Activated CD4-positive, alpha-beta T cell treated with anti-CD3 and anti-CD28 coated beads for 36 hours (primary cell): ENCODE results near the gene FAM20A. TPM values are rescaled to one million over a fixed set of nuclear protein-coding genes. Genes with fewer than 3 reads are reported as not detected.
"Not testable (repeated sequence)": the region's sequence is repeated elsewhere in the genome, so short reads cannot be mapped to it uniquely, and the experiment has no call there.

ENCODE experiments used
- ATAC-seq: fragments of 200-7000 bp; cut with Tn5 transposase; one replicate; pipeline ENCODE4 v1.10.0; 2021; ENCODE audit warnings: mild to moderate bottlenecking, moderate library complexity
- CTCF ChIA-PET: fragments of 350-600 bp; sonication (Branson Sonifier 250); formaldehyde crosslinking; loops from one replicate; lab custom pipeline; 2021; ENCODE audit warnings: antibody characterized with exemption; lab: Charles Lee
- POLR2A ChIA-PET: fragments of 350-600 bp; sonication (Branson Sonifier 250); formaldehyde crosslinking; loops from one replicate; lab custom pipeline; 2021; ENCODE audit warnings: antibody characterized with exemption, inconsistent platforms; lab: Charles Lee
- DNase-seq: peaks from one replicate; pipeline ENCODE4 v3.0.0-alpha.2; 2020
- H3K27ac Mint-ChIP-seq: one replicate; pipeline ENCODE4 v1.8.0; 2021; ENCODE audit warnings: mixed read lengths
- H3K27me3 Mint-ChIP-seq: one replicate; pipeline ENCODE4 v1.8.0; 2021; ENCODE audit warnings: mixed read lengths
- H3K36me3 Mint-ChIP-seq: one replicate; pipeline ENCODE4 v1.8.0; 2021; ENCODE audit warnings: low read depth, mixed read lengths
- H3K4me1 Mint-ChIP-seq: one replicate; pipeline ENCODE4 v1.8.0; 2021; ENCODE audit warnings: mixed read lengths
- H3K4me3 Mint-ChIP-seq: one replicate; pipeline ENCODE4 v1.8.0; 2021; ENCODE audit warnings: mild to moderate bottlenecking, moderate library complexity, mixed read lengths
- H3K9me3 Mint-ChIP-seq: one replicate; pipeline ENCODE4 v1.8.0; 2021; ENCODE audit warnings: low read depth, mixed read lengths
- intact Hi-C, 2 experiments: fragments of 100-400 bp; cut with DNase I in 1 of 2; cut with micrococcal nuclease in 1 of 2; formaldehyde crosslinking; loops; one replicate each; pipeline versions ENCODE4 v1.14.2 to v1.15.1; 2022 to 2024; cut with DNase I, micrococcal nuclease
- total RNA-seq, 2 experiments: library from RNA; stranded (reverse); gene quantifications; one replicate each; pipeline ENCODE4 v1.2.3, GENCODE V29; 2021

Gene FAM20A
- total RNA-seq, 2 experiments from 2014 or later: not detected

DNA sequence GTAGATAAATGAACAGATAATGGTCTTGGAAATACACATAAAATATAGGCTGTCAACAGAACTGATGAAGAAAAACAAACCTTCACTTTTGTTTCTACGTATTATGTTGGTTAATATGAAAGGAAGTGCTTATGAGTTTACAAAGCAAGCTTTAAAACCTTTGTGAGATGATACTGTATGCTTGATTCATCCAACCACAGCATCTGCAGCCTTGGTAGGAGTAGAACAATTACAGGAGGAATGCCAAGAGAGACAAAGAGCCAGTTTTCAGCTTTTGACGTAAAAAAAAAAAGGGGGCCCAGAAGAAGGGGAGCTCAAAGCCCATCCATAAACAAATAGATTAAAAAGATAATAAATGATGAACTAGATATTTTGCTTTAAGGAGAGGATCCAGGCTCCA lies 13.3 kb downstream of the FAM20A start:
- ATAC-seq: no peak

DNA sequence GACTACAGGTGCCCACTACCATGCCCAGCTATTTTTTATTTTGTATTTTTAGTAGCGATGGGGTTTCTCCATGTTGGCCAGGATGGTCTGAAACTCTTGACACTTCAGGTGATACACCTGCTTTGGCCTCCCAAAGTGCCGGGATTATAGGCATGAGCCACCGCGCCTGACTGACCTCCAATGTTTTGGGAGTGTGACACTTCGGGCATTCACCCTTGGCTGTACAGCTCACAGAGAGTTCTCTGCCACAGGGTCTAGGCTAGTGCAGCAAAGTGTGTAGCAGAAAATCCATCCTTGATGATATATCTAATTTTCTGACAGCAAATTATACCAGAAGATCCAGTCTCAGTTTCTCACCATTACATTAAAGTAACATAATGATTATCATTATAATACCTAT lies 14.1 kb downstream of the FAM20A start:
- ATAC-seq (no peak), DNase-seq (no peak)
- no peaks in the 10 kb centered on the region for H3K36me3 Mint-ChIP-seq
- ChIA-PET CTCF (no interaction called here), POLR2A (no interaction called here)
- intact Hi-C loops: no loop called here
- H3K9me3 Mint-ChIP-seq: no peaks in the 10 kb centered on the region
- peaks cover 11% of the 10 kb centered on the region for H3K27me3 Mint-ChIP-seq
- H3K27ac Mint-ChIP-seq: no peak overlapping the region
- H3K4me3 Mint-ChIP-seq: no peak overlapping the region
- H3K4me1 Mint-ChIP-seq: no peaks in the 10 kb centered on the region

More for the DNA sequence above, 13.3 kb downstream of the FAM20A start:
- Mint-ChIP-seq H3K4me1 (no peaks in the 10 kb centered on the region), H3K27ac (no peak overlapping the region), H3K4me3 (no peak overlapping the region), H3K27me3 (peaks cover 12% of the 10 kb centered on the region), H3K9me3 (no peaks in the 10 kb centered on the region), H3K36me3 (no peaks in the 10 kb centered on the region)
- intact Hi-C loops: no loop called here
- ChIA-PET CTCF (no interaction called here), POLR2A (no interaction called here)
- no peak for DNase-seq

GRCh38 chr17:68585643-68586042 lies 15.5 kb downstream of the FAM20A start:
- CTCF ChIA-PET: no interaction called here
- H3K27ac Mint-ChIP-seq: no peak overlapping the region
- no peaks in the 10 kb centered on the region for H3K9me3 Mint-ChIP-seq
- POLR2A ChIA-PET: no interaction called here
- intact Hi-C loops: no loop called here
- H3K4me3 Mint-ChIP-seq: no peak overlapping the region
- H3K27me3 Mint-ChIP-seq: peaks cover 4% of the 10 kb centered on the region
- H3K36me3 Mint-ChIP-seq: no peaks in the 10 kb centered on the region
- no peak for DNase-seq
- no peak for ATAC-seq
- H3K4me1 Mint-ChIP-seq: no peaks in the 10 kb centered on the region

GRCh38 chr17:68584581-68585303 lies 16.4 kb downstream of the FAM20A start:
- CTCF ChIA-PET: no interaction called here
- Mint-ChIP-seq H3K4me3 (no peak overlapping the region), H3K9me3 (no peaks in the 10 kb centered on the region), H3K36me3 (no peaks in the 10 kb centered on the region), H3K27me3 (peaks cover 4% of the 10 kb centered on the region), H3K27ac (no peak overlapping the region), H3K4me1 (no peaks in the 10 kb centered on the region)
- no peak for ATAC-seq
- POLR2A ChIA-PET: no interaction called here
- intact Hi-C loops: no loop called here
- DNase-seq: no peak

DNA sequence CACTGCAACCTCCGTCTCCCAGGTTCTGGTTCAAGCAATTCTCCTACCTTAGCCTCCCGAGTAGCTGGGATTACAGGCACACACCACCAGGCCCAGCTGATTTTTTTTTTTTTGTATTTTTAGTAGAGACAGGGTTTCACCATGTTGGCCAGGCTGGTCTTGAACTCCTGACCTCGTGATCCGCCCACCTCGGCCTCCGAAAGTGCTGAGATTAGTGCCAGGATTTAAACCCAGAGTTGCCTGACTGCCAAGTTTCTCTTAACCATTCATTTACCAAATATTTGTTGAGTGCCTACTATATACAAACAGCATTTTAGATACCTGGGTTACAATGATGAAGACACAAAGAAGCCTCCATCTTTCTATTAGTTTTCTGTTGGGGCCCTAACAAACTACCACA lies 18.3 kb downstream of the FAM20A start:
- POLR2A ChIA-PET, H3K36me3 Mint-ChIP-seq, H3K4me1 Mint-ChIP-seq, DNase-seq, H3K4me3 Mint-ChIP-seq, H3K27me3 Mint-ChIP-seq, H3K27ac Mint-ChIP-seq, ATAC-seq, H3K9me3 Mint-ChIP-seq, intact Hi-C loops: not testable (repeated sequence)
- CTCF ChIA-PET: interaction anchor here (0.6 kb wide), 1 partner anchor 83 kb away, joined by 5 read pairs; no protein-coding TSS in a partner anchor

DNA sequence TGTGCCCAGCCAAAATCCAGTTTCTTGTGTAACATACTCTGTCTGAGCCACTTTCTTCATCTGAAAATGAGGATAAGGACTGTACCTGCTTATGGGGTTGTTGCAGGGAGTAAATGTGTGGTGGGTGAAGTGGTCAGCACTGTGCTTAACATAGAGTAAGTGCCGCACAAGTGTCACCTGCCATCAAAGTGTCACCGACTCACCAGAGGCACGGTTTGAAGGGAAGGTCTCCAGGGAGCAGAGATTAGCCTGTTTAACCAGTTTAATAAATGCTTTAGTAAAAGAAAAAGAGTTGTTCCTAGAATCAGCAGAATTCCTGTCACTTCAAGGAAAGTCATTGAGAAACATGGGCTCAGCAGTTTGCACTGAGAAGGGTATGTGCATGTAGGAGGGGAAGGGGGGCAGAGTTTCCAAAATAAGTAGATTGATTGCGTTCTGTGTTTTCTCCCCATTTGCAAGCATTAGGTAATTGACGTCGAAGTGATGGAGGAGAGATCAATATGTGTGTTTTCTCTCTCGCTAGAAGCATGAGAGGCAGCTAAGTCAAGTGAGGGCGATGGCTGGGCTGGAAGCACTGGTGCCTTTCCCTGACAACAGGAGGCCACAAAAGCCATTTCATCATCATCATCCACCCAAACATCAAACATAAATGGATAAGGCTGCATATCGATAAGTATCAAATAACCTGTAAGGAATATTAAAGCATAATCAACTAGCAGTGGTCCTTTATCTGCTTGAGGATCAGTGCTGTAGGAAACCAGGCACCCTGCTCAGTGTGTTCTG lies 19.1 kb downstream of the FAM20A start:
- POLR2A ChIA-PET: no interaction called here
- peaks cover 5% of the 10 kb centered on the region for H3K27me3 Mint-ChIP-seq
- no peaks in the 10 kb centered on the region for H3K36me3 Mint-ChIP-seq
- no peak overlapping the region for H3K4me3 Mint-ChIP-seq
- intact Hi-C loops: no loop called here
- no peaks in the 10 kb centered on the region for H3K4me1 Mint-ChIP-seq
- H3K9me3 Mint-ChIP-seq: no peaks in the 10 kb centered on the region
- ATAC-seq: no peak
- CTCF ChIA-PET: interaction anchor here (0.6 kb wide), 1 partner anchor 82 kb away, joined by 5 read pairs; no protein-coding TSS in a partner anchor
- no peak for DNase-seq
- no peak overlapping the region for H3K27ac Mint-ChIP-seq

- ChIA-PET CTCF (interaction anchor here (0.5 to 1.0 kb wide), 2 partner anchors 9 to 294 kb away, joined by 3 to 5 read pairs; no protein-coding TSS in a partner anchor), POLR2A (no interaction called here)
- Mint-ChIP-seq H3K36me3 (no peaks in the 10 kb centered on the region), H3K4me1 (no peaks in the 10 kb centered on the region), H3K27me3 (peaks cover 3% of the 10 kb centered on the region), H3K27ac (no peak overlapping the region), H3K4me3 (no peak overlapping the region), H3K9me3 (no peaks in the 10 kb centered on the region)
- ATAC-seq: no peak
- no peak for DNase-seq
- intact Hi-C loops: no loop called here
Measured at GRCh38 chr17:68580236-68580770, 20.9 kb downstream of the FAM20A start.

DNA sequence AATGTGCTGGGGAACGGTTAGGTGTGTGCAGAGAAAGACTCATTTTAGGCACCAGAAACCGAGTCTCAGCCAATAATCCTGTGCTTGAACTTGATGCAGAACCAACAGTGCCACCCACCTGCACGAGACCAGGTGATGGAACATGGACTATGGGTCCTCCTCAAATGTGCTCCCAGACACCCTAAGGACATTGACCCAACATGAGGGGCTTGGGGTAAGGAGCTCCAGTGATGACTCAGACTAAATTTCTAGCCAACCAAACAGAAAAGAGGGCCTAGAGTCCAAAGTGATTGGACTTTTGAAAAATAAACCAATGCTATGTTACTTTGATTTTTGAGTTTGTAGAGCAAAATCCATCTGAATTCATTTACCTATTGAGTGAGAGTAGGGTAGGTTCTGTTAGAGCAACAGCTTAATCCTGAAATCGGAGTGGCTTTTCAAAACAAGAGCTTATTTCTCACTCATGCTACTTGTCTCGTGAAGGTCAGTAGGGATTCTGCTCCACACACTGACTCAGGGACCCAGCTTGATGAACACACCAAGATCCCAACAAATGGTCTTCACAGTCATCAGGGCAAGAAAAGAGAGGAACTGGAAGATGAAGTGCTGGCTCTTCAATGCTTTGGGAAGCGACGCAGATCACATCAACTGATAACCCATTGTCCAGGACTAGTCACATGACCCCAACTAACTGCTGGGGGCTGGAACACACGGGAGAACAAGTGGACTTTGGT lies 21.8 kb downstream of the FAM20A start:
- H3K36me3 Mint-ChIP-seq: no peaks in the 10 kb centered on the region
- ATAC-seq (no peak), DNase-seq (no peak)
- H3K27ac Mint-ChIP-seq: no peak overlapping the region
- ChIA-PET POLR2A (no interaction called here), CTCF (interaction anchor here (0.7 to 1.1 kb wide), 3 partner anchors 16 to 341 kb away, joined by 3 read pairs; no protein-coding TSS in a partner anchor)
- H3K4me1 Mint-ChIP-seq: no peaks in the 10 kb centered on the region
- intact Hi-C loops: no loop called here
- H3K9me3 Mint-ChIP-seq: no peaks in the 10 kb centered on the region
- H3K27me3 Mint-ChIP-seq: peaks cover 3% of the 10 kb centered on the region
- no peak overlapping the region for H3K4me3 Mint-ChIP-seq

- DNase-seq: no peak
Measured at GRCh38 chr17:68578236-68578635, 22.9 kb downstream of the FAM20A start.

GRCh38 chr17:68577497-68577821 lies 23.7 kb downstream of the FAM20A start:
- H3K4me3 Mint-ChIP-seq: no peak overlapping the region
- ATAC-seq: no peak
- intact Hi-C loops: no loop called here
- ChIA-PET CTCF (interaction anchor here (0.9 to 1.2 kb wide), 2 partner anchors 12 to 15 kb away, joined by 3 read pairs; no protein-coding TSS in a partner anchor), POLR2A (no interaction called here)
- H3K4me1 Mint-ChIP-seq: no peaks in the 10 kb centered on the region
- H3K9me3 Mint-ChIP-seq: no peaks in the 10 kb centered on the region
- H3K27me3 Mint-ChIP-seq: peaks cover 3% of the 10 kb centered on the region
- no peak overlapping the region for H3K27ac Mint-ChIP-seq
- H3K36me3 Mint-ChIP-seq: no peaks in the 10 kb centered on the region
- no peak for DNase-seq

More at GRCh38 chr17:68578236-68578635, 22.9 kb downstream of the FAM20A start:
- Mint-ChIP-seq H3K27ac (no peak overlapping the region), H3K4me3 (no peak overlapping the region), H3K36me3 (no peaks in the 10 kb centered on the region), H3K9me3 (no peaks in the 10 kb centered on the region), H3K27me3 (peaks cover 3% of the 10 kb centered on the region), H3K4me1 (no peaks in the 10 kb centered on the region)
- ChIA-PET POLR2A (no interaction called here), CTCF (interaction anchor here (1.1 to 1.2 kb wide), 2 partner anchors 18 to 36 kb away, joined by 3 read pairs; no protein-coding TSS in a partner anchor)
- ATAC-seq: no peak
- intact Hi-C loops: no loop called here

DNA sequence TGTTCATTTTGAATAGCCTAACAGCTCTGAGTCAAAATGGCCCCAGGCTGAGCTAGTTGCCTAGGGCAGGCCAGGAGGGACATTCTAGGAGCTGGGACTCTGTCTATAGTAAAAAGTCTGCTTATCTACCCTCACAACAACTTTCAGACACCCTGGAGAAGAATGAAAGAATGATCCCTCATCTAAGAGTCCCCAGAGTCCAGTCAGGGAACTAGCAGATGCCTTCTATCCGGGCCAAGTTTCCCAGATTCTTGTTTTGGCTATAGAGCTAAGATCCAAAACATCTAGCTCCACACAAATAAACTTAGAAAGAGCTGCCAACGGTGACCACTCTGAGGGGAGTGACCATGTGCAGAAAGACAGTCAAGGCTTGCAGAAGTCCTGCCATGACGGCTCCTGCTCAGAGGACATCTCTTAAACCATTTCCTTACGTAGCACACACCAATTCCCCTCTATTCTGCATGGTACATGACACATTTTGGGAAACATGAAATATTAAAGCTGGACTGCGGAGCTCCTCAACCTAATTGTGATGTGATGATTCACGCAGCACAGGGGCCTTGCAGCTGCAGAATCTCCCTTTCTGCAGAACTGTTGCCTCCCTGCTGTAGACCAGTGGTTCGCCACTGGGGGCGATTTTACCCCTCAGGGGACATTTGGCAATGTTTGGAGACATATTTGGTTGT lies 24.2 kb downstream of the FAM20A start:
- ATAC-seq (no peak), DNase-seq (no peak)
- H3K27me3 Mint-ChIP-seq: peaks cover 3% of the 10 kb centered on the region
- H3K4me3 Mint-ChIP-seq: no peak overlapping the region
- H3K36me3 Mint-ChIP-seq: no peaks in the 10 kb centered on the region
- no peak overlapping the region for H3K27ac Mint-ChIP-seq
- no peaks in the 10 kb centered on the region for H3K4me1 Mint-ChIP-seq
- ChIA-PET POLR2A (no interaction called here), CTCF (interaction anchor here (0.9 to 1.2 kb wide), 2 partner anchors 12 to 16 kb away, joined by 3 read pairs; no protein-coding TSS in a partner anchor)
- H3K9me3 Mint-ChIP-seq: no peaks in the 10 kb centered on the region
- intact Hi-C loops: no loop called here
